ENCODE measurements around the gene GRB10.

Gene GRB10

DNA sequence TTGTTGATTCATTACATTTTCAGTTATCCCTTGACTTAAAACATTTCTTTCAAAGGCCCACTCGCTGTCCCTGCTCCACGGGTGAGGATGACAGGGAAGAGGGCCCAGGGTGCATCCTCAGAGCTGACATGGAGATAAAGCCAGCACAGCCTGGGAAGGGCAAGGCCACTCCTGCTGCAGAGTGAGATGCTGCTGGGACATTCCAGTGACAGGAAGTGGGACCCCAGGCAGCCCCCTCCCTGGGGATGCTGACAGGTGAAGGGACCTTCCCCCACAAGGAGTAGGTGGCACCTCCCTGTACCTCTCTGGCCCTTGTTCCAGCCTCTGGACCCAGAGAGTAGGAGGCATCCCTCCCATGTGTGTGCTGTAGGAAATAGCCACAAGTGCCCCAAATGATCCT is 119.7 kb downstream of the GRB10 start:
- H3K36me3 Mint-ChIP-seq (ENCODE audit: low read depth), result peaks cover 35% of the 10 kb centered on the region
- TF ChIP-seq, protein P1, sequence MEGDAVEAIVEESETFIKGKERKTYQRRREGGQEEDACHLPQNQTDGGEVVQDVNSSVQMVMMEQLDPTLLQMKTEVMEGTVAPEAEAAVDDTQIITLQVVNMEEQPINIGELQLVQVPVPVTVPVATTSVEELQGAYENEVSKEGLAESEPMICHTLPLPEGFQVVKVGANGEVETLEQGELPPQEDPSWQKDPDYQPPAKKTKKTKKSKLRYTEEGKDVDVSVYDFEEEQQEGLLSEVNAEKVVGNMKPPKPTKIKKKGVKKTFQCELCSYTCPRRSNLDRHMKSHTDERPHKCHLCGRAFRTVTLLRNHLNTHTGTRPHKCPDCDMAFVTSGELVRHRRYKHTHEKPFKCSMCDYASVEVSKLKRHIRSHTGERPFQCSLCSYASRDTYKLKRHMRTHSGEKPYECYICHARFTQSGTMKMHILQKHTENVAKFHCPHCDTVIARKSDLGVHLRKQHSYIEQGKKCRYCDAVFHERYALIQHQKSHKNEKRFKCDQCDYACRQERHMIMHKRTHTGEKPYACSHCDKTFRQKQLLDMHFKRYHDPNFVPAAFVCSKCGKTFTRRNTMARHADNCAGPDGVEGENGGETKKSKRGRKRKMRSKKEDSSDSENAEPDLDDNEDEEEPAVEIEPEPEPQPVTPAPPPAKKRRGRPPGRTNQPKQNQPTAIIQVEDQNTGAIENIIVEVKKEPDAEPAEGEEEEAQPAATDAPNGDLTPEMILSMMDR (IDR thresholded peaks at IDR 0.05), result no peak

DNA sequence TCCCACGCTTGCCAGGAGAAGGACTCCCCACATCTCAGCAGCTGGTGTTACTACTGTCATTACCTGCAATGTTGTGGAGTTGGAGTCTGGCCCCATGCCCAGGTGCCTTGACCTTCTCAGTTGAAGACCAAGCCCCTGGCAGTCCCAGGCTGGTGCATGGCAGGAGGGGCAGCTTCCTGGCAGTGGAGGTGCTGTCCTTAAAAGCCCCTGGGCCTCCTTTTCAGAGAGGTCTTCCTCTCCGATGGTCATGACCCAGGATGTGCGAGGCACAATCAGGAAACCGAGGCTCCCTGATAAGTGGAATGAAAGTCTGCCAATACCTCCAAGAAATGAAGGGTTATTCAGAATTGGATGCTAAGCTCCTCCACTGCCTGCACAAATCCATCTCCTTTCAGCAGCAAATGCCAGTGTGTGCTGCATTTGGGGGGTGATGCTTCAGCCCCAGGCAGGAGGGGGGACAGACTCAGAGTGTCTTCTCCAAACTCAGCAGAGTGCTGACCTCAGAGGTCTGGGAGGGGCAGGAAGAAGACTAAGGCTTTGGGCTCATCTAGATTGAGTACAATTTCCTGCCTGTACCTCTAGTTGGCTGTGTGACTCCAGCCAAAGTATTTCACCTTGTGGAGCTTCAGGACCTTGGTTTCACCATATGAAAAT is 120.5 kb downstream of the GRB10 start:
- peaks cover 8% of the 10 kb centered on the region for H3K4me1 Mint-ChIP-seq
- no peaks in the 10 kb centered on the region for H3K27me3 Mint-ChIP-seq (ENCODE audit: low read depth, poor library complexity)

More for the DNA sequence above, 119.7 kb downstream of the GRB10 start:
- H3K4me1 Mint-ChIP-seq, result peaks cover 5% of the 10 kb centered on the region
- no peak overlapping the region for H3K27ac Mint-ChIP-seq
- no peaks in the 10 kb centered on the region for H3K27me3 Mint-ChIP-seq (ENCODE audit: low read depth, poor library complexity)
- H3K9me3 Mint-ChIP-seq, result no peaks in the 10 kb centered on the region
- no peak for DNase-seq
- H3K4me3 Mint-ChIP-seq, result no peak overlapping the region

DNA sequence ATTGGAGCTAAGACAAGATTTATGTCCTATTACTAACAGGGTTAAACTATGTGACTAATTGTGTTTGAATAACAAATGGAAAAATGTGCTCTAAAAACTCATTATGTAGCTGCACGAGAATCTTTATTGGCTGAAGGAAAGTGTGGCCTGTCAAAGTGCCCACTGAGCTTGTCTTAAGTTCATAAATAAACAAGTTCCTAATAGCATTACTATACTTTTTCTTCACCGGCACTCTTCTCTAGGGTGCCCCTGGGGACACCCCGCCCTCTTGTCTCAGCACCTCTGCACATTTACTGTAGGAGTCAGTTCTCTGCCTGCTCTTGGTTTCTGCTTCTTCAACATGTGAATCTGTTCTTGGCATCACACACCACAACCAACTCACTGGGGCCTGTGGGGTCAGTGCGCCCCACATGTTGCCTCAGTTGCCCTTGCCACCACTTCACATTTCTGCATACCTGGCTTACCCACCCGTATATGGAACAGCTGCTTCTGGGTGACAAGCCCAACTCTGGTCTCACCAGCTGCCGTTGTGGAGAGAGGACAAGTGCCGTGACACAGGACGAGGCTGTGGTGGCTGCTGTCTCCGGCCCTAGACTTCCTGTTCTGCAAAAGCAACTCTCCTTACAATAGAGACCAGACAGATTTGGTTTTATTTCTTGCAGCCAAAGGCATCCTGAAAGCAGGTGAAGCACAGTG is 121.2 kb downstream of the GRB10 start:
- no peak for DNase-seq

More for the DNA sequence above, 120.5 kb downstream of the GRB10 start:
- DNase-seq, result no peak
- no peaks in the 10 kb centered on the region for H3K9me3 Mint-ChIP-seq
- TF ChIP-seq, protein P1 (IDR thresholded peaks at IDR 0.05), result no peak
- H3K27ac Mint-ChIP-seq, result no peak overlapping the region
- no peak overlapping the region for H3K4me3 Mint-ChIP-seq
- H3K36me3 Mint-ChIP-seq (ENCODE audit: low read depth), result peaks cover 27% of the 10 kb centered on the region

DNA sequence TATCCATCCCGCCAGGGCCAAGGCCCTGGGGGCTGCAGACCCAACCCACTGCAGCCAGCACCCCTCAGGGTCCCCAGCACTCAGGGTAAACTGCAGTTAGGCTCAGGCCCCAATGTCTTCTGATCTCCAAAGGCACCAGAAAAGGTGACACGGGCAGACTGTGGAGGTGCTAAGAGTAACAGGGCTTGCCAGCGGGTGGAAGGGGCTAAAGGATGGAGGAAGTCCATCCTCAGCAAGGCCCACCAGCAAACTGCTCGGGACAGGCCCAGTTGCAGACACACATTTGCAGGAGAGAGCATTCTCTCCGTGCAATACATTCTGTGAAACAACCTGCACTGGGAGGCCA is 121.9 kb downstream of the GRB10 start:
- no peak overlapping the region for H3K4me3 Mint-ChIP-seq
- no peak overlapping the region for H3K27ac Mint-ChIP-seq
- DNase-seq, result no peak
- H3K27me3 Mint-ChIP-seq (ENCODE audit: low read depth, poor library complexity), result no peaks in the 10 kb centered on the region
- peaks cover 13% of the 10 kb centered on the region for H3K4me1 Mint-ChIP-seq
- TF ChIP-seq, protein P1 (IDR thresholded peaks at IDR 0.05), result no peak
- H3K9me3 Mint-ChIP-seq, result no peaks in the 10 kb centered on the region
- H3K36me3 Mint-ChIP-seq (ENCODE audit: low read depth), result peaks cover 18% of the 10 kb centered on the region

More for the DNA sequence above, 121.2 kb downstream of the GRB10 start:
- TF ChIP-seq, protein P1 (IDR thresholded peaks at IDR 0.05), result no peak
- peaks cover 13% of the 10 kb centered on the region for H3K4me1 Mint-ChIP-seq
- H3K9me3 Mint-ChIP-seq, result no peaks in the 10 kb centered on the region
- no peaks in the 10 kb centered on the region for H3K27me3 Mint-ChIP-seq (ENCODE audit: low read depth, poor library complexity)
- H3K4me3 Mint-ChIP-seq, result no peak overlapping the region
- no peak overlapping the region for H3K27ac Mint-ChIP-seq
- peaks cover 23% of the 10 kb centered on the region for H3K36me3 Mint-ChIP-seq (ENCODE audit: low read depth)

DNA sequence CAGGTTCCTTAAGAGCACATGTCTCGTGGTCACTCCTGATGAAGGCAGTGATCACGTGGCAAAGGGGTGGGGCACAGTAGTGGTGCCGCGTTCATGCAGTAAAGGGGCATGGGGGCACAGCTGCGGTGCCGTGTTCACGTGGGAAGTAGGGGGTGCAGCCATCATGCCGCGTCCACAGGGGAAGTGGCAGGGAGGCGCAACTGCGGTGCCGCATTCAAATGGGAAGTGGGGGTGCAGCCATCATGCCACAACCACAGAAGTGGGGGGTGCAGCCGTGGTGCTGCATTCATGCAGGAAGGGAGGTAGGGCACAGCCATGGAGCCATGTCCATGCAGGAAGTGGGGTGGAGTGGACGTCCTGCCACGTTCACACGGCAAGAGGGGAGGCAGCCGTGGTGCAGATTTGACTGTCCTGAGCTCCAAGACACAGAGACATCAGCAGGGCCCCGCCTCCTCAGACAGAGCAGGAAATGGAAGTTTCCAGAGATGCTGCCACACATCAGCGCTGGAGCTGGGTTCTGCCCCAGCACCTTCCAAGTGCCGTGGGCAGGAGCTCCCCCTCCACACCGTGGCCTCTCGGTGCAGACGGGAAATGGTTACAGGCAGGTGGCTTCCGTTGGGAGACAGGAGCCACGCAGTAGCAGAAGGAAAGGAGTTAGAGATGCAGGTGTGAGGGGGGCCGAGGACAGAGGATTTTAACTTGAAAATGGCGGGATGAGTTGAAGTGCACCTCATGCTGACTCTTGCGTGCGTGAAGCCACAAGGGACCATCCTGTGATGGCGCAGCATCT is 122.5 kb downstream of the GRB10 start:
- H3K27ac Mint-ChIP-seq, result no peak overlapping the region

More for the DNA sequence above, 122.5 kb downstream of the GRB10 start:
- H3K9me3 Mint-ChIP-seq, result no peaks in the 10 kb centered on the region
- H3K4me3 Mint-ChIP-seq, result no peak overlapping the region
- TF ChIP-seq, protein P1 (IDR thresholded peaks at IDR 0.05), result no peak
- H3K27me3 Mint-ChIP-seq (ENCODE audit: low read depth, poor library complexity), result no peaks in the 10 kb centered on the region
- peaks cover 12% of the 10 kb centered on the region for H3K4me1 Mint-ChIP-seq
- H3K36me3 Mint-ChIP-seq (ENCODE audit: low read depth), result peaks cover 18% of the 10 kb centered on the region
- no peak for DNase-seq

Measured in nephron progenitor cell (in vitro differentiated cells).